Stimulated activated CD8-positive, alpha-beta memory T cell treated with anti-CD3 and anti-CD28 coated beads, Interleukin-4, amount 100 ng/mL, for 24 hours (primary cell): ENCODE results near the gene TENM4.

Experiments
- DNase-seq: peaks from one replicate; pipeline ENCODE4 v3.0.0-alpha.2; 2020; ENCODE audit warnings: low read depth

The TENM4 gene

GRCh38 chr11:78972590-78972989 is 468.2 kb downstream of the TENM4 start:
- DNase-seq = no peak

- DNase-seq = no peak
These were observed 468.7 kb downstream of the TENM4 start for GRCh38 chr11:78972177-78972576.

- no peak for DNase-seq
These were observed 473.0 kb downstream of the TENM4 start for GRCh38 chr11:78967811-78968210.

- no peak for DNase-seq
These were observed 475.4 kb downstream of the TENM4 start for GRCh38 chr11:78965432-78965831.

- no peak for DNase-seq
These were observed 478.7 kb downstream of the TENM4 start for GRCh38 chr11:78961937-78962701.

- no peak for DNase-seq
These were observed 479.6 kb downstream of the TENM4 start for GRCh38 chr11:78961247-78961646.

- no peak for DNase-seq
These were observed 482.4 kb downstream of the TENM4 start for GRCh38 chr11:78958444-78958843.

GRCh38 chr11:78957476-78958245 is 483.2 kb downstream of the TENM4 start:
- DNase-seq = no peak

- no peak for DNase-seq
These were observed 486.1 kb downstream of the TENM4 start for GRCh38 chr11:78954696-78955095.

GRCh38 chr11:78954261-78954660 is 486.6 kb downstream of the TENM4 start:
- no peak for DNase-seq

- DNase-seq = no peak
These were observed 487.9 kb downstream of the TENM4 start for GRCh38 chr11:78952890-78953289.

GRCh38 chr11:78952175-78952574 is 488.7 kb downstream of the TENM4 start:
- no peak for DNase-seq

- no peak for DNase-seq
These were observed 490.7 kb downstream of the TENM4 start for GRCh38 chr11:78949976-78950690.

GRCh38 chr11:78946945-78947902 is 493.6 kb downstream of the TENM4 start:
- DNase-seq = no peak

GRCh38 chr11:78943841-78944240 is 497.0 kb downstream of the TENM4 start:
- DNase-seq = no peak

GRCh38 chr11:78943154-78943553 is 497.7 kb downstream of the TENM4 start:
- no peak for DNase-seq

GRCh38 chr11:78941226-78941851 is 499.5 kb downstream of the TENM4 start:
- no peak for DNase-seq

- no peak for DNase-seq
These were observed 500.2 kb downstream of the TENM4 start for GRCh38 chr11:78940500-78941225.

GRCh38 chr11:78938971-78939370 is 501.9 kb downstream of the TENM4 start:
- no peak for DNase-seq

- no peak for DNase-seq
These were observed 502.8 kb downstream of the TENM4 start for GRCh38 chr11:78938036-78938435.
